Prostate gland (tissue), 2 donors: Measurements from ENCODE around the gene ZNF277.

Experiments used
- POLR2A ChIP-seq: fragments of 450-650 bp; IDR thresholded peaks from one replicate; pipeline ENCODE4 v1.6.1; 2016; ENCODE audit warnings: antibody characterized with exemption, mild to moderate bottlenecking
- POLR2AphosphoS5 ChIP-seq: sonication (generic); formaldehyde crosslinking; IDR thresholded peaks from one replicate; pipeline ENCODE4 v1.6.1; 2017; ENCODE audit warnings: antibody characterized with exemption
- TF ChIP-seq, protein P1 (sequence below), 4 experiments: fragments of 200-600 bp in 2 of 4; fragments of 450-650 bp in 2 of 4; sonication (generic) in 2 of 4; IDR thresholded peaks; 1 replicate in 3 of 4; 2 replicates in 1 of 4; pipeline ENCODE4 v1.5.1; 2016 to 2019; ENCODE audit warnings: antibody characterized with exemption in 4 of 4, mild to moderate bottlenecking in 2 of 4, moderate library complexity in 2 of 4

DNA sequence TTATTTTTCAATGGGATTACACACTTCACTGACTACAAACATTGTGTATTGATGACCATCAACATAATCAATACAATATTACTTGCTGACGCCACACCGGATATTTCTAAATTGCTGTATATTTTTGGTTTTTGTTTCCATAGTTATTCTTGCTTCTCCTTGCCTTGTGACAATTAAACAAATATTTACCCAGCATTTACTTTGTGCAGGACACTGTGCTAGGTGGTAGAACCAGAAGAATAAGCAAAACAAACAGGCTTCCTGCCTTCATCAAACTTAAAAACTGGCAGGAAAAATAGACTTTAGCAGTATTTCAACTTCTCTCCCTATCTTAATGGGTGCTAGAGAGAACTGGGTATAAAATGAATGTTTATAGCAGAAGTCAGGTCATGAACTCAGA, 50.6 kb downstream of the ZNF277 start:
- TF ChIP-seq, protein P1, sequence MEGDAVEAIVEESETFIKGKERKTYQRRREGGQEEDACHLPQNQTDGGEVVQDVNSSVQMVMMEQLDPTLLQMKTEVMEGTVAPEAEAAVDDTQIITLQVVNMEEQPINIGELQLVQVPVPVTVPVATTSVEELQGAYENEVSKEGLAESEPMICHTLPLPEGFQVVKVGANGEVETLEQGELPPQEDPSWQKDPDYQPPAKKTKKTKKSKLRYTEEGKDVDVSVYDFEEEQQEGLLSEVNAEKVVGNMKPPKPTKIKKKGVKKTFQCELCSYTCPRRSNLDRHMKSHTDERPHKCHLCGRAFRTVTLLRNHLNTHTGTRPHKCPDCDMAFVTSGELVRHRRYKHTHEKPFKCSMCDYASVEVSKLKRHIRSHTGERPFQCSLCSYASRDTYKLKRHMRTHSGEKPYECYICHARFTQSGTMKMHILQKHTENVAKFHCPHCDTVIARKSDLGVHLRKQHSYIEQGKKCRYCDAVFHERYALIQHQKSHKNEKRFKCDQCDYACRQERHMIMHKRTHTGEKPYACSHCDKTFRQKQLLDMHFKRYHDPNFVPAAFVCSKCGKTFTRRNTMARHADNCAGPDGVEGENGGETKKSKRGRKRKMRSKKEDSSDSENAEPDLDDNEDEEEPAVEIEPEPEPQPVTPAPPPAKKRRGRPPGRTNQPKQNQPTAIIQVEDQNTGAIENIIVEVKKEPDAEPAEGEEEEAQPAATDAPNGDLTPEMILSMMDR (IDR thresholded peaks at IDR 0.05), result no peak
- TF ChIP-seq POLR2AphosphoS5 (peak; percentile 40), POLR2A (no peak)
